Measurements from ENCODE around the gene RAPGEF4.

RAPGEF4 gene

GRCh38 chr2:172947461-172948153 is 212.0 kb downstream of the RAPGEF4 start:
- H3K4me3 ChIP-seq (ENCODE audit: low read depth in 1 of 2, low read length in 2 of 2): no peak overlapping the region
- no peak overlapping the region for H3K9ac ChIP-seq (ENCODE audit: low read depth, low read length)
- no peak overlapping the region for H3K27ac ChIP-seq (ENCODE audit: low read length)
- DNase-seq (no peak), ATAC-seq (ENCODE audit: insufficient read depth, low read depth) (no peak)
- H3K27me3 ChIP-seq (ENCODE audit: insufficient read depth, low read length, poor library complexity): peaks cover 19% of the 10 kb centered on the region
- peaks cover 19% of the 10 kb centered on the region for H3K4me1 ChIP-seq (ENCODE audit: insufficient read depth, low read length)
- no peaks in the 10 kb centered on the region for H3K79me2 ChIP-seq (ENCODE audit: insufficient read depth, low read length)
- TF ChIP-seq EZH2 (IDR thresholded peaks at IDR 0.05; ENCODE audit: borderline replicate concordance, low read depth, low read length, severe bottlenecking): no peak
- no peak for TF ChIP-seq CTCF (IDR thresholded peaks at IDR 0.05; ENCODE audit: borderline replicate concordance, extremely low read depth, low read length, poor library complexity, severe bottlenecking)
- no peaks in the 10 kb centered on the region for H3K36me3 ChIP-seq (ENCODE audit: insufficient read depth, low read length)
- no peaks in the 10 kb centered on the region for H4K20me1 ChIP-seq (ENCODE audit: insufficient read depth, low read length)
- H2AFZ ChIP-seq (ENCODE audit: low read depth, low read length): no peak overlapping the region
- no peaks in the 10 kb centered on the region for H3K9me3 ChIP-seq (ENCODE audit: insufficient read depth, low read length, severe bottlenecking)
- no peak overlapping the region for H3K4me2 ChIP-seq (ENCODE audit: insufficient read depth, low read length)

- H3K36me3 ChIP-seq (ENCODE audit: insufficient read depth, low read length): no peaks in the 10 kb centered on the region
- H3K27ac ChIP-seq (ENCODE audit: low read length): no peak overlapping the region
- H4K20me1 ChIP-seq (ENCODE audit: insufficient read depth, low read length): no peaks in the 10 kb centered on the region
- DNase-seq (no peak), ATAC-seq (ENCODE audit: insufficient read depth, low read depth) (no peak)
- H3K4me3 ChIP-seq (ENCODE audit: low read depth in 1 of 2, low read length in 2 of 2): no peak overlapping the region
- no peak overlapping the region for H3K4me2 ChIP-seq (ENCODE audit: insufficient read depth, low read length)
- peaks cover under 1% of the 10 kb centered on the region; the same call in 1 of the 2 replicates for H3K4me1 ChIP-seq (ENCODE audit: insufficient read depth, low read length)
- no peak overlapping the region for H3K9ac ChIP-seq (ENCODE audit: low read depth, low read length)
- H3K79me2 ChIP-seq (ENCODE audit: insufficient read depth, low read length): no peaks in the 10 kb centered on the region
- H2AFZ ChIP-seq (ENCODE audit: low read depth, low read length): no peak overlapping the region
- no peak for TF ChIP-seq EZH2 (IDR thresholded peaks at IDR 0.05; ENCODE audit: borderline replicate concordance, low read depth, low read length, severe bottlenecking)
- no peak for TF ChIP-seq CTCF (IDR thresholded peaks at IDR 0.05; ENCODE audit: borderline replicate concordance, extremely low read depth, low read length, poor library complexity, severe bottlenecking)
- peaks cover 3% of the 10 kb centered on the region for H3K27me3 ChIP-seq (ENCODE audit: insufficient read depth, low read length, poor library complexity)
- no peaks in the 10 kb centered on the region for H3K9me3 ChIP-seq (ENCODE audit: insufficient read depth, low read length, severe bottlenecking)
These were observed 213.9 kb downstream of the RAPGEF4 start for GRCh38 chr2:172949522-172949921.

- DNase-seq (no peak), ATAC-seq (ENCODE audit: insufficient read depth, low read depth) (no peak)
- Histone ChIP-seq H3K4me1 (ENCODE audit: insufficient read depth, low read length) (no peaks in the 10 kb centered on the region), H3K79me2 (ENCODE audit: insufficient read depth, low read length) (no peaks in the 10 kb centered on the region), H3K9ac (ENCODE audit: low read depth, low read length) (no peak overlapping the region), H4K20me1 (ENCODE audit: insufficient read depth, low read length) (no peaks in the 10 kb centered on the region), H3K27me3 (ENCODE audit: insufficient read depth, low read length, poor library complexity) (no peaks in the 10 kb centered on the region), H3K27ac (ENCODE audit: low read length) (no peak overlapping the region), H2AFZ (ENCODE audit: low read depth, low read length) (no peak overlapping the region), H3K9me3 (ENCODE audit: insufficient read depth, low read length, severe bottlenecking) (no peaks in the 10 kb centered on the region), H3K4me3 (ENCODE audit: low read depth in 1 of 2, low read length in 2 of 2) (no peak overlapping the region), H3K4me2 (ENCODE audit: insufficient read depth, low read length) (no peak overlapping the region), H3K36me3 (ENCODE audit: insufficient read depth, low read length) (no peaks in the 10 kb centered on the region)
- no peak for TF ChIP-seq CTCF (IDR thresholded peaks at IDR 0.05; ENCODE audit: borderline replicate concordance, extremely low read depth, low read length, poor library complexity, severe bottlenecking)
- no peak for TF ChIP-seq EZH2 (IDR thresholded peaks at IDR 0.05; ENCODE audit: borderline replicate concordance, low read depth, low read length, severe bottlenecking)
These were observed 214.9 kb downstream of the RAPGEF4 start for GRCh38 chr2:172950565-172950964.

All from DND-41 (cell line).